GM19468 (cell line): ENCODE data around the gene TNFRSF21.

Experiments used
- ATAC-seq: cut with Tn5 transposase; IDR thresholded peaks from one replicate; pipeline ENCODE4 v1.9.1; 2021; ENCODE audit warnings: mild to moderate bottlenecking, moderate library complexity, moderate number of reproducible peaks; ENCODE audit not compliant: unreplicated experiment; ENCODE audit errors: extremely low read depth

Gene TNFRSF21

DNA sequence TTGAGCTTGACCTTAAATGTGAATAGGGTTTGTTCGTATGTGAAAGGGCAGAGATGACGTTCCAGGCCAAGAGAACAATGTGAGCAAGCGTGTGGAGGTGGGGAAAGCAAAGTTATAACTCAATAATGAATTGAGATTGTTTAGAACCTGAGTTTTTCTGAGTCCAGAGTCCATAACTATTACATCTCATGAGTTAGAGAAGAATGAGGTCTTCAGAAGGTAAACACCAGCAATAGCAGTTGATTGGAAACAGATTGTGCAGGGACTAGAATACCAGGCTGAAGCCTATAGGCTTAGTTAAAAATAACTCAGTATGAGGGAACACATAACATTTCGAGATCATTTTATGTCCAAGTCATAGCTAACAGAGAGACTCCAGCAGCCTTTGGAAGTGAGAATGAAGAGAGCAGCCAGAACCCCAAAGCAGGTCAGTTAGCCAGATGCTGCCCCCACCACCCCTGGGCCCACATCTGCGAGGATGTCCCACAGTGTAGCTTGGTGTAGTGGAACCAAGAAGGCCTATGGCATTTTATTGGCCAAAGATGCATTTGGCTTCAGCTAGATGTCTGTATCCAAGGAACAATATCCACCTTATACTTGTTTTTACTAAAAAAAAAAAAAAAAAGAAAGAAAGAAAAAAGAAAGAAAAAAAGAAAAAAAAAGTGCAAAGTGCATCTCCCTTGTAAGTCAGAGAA lies 121.7 kb downstream of the TNFRSF21 start:
- ATAC-seq: no peak

DNA sequence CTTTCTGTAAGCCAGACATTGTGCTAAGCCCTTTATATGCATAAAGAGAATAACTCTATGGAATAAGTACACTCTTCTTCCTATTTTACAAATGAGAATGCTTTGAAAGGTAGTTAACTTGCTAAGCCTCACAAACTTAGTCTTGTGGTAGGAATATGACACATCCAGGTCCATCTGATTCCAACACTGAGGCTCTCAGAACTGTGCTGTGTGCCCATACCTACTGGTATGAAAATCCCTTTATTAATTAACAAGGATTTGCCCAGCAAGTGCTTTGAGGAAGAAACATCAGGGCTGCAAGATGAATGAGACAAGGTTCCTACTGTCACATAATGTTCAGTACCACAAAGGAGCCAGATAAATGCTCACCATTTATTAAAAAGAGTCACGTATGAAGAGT lies 122.6 kb downstream of the TNFRSF21 start:
- ATAC-seq: no peak

DNA sequence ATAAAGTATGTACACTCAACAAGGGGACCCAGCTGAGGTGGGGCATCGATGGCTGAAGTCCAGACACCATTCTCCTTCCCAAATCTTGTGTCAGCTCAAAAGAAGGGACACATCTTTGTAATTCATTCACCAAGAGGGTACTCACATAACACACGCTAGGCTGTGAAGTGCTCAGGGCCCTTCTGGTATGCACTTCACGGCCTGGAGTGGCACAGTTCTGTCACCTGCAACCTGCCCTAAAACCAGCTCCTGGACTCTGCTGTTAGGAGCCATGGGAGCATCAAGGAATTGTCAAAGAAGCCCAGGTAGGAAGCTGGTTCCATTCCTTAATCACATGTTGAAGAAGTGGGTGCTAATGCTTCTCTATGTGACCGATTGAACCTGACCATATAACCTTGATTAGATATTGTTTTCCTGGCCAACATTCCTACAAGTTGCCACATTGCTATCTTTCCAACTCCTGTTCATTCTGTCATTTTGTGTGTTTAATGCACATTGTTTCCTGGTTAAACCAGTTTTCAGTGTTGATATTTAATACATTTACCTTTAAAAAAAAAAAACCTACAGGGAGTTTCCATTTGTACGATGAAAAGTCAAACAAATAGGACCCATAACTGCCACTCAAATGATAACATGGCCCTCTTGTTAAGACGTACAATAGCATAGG lies 127.3 kb downstream of the TNFRSF21 start:
- ATAC-seq: no peak

DNA sequence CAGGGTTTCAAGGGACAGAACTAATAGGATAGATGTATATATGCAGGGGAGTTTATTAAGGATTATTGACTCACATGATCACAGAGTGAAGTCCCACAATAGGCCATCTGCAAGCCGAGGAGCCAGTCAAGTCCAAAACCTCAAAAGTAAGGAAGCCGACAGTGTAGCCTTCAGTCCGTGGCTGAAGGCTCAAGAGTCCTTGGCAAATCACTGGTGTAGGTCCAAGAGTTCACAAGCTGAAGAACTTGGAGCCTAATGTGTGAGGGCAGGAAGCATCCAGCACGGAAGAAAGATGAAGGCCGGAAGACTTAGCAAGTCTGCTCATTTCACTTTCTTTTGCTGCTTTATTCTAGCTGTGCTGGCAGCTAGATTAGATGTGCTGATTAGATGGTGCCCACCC lies 128.0 kb downstream of the TNFRSF21 start:
- ATAC-seq: no peak
